IMR-90 (cell line): ENCODE measurements around the gene RAP1GAP. TPM values are rescaled to one million over a fixed set of nuclear protein-coding genes. Genes with fewer than 3 reads are reported as not detected.

Experiments
- ATAC-seq: fragments of 200-7000 bp; cut with Tn5 transposase; 2 replicates; pipeline ENCODE4 v1.9.1; 2020; ENCODE audit warnings: low read depth, mild to moderate bottlenecking, moderate library complexity
- BruUV-seq: library from RNA; stranded (reverse); fragments of 400-500 nt; replicated peaks from 2 replicates; lab custom pipeline; 2021; lab: Mats Ljungman, UMichigan
- CTCF ChIA-PET: fragments of 300-600 bp; formaldehyde crosslinking; extraction: SDS; loops from one replicate; lab custom pipeline; 2021; ENCODE audit warnings: antibody characterized with exemption; lab: Yijun Ruan, JAX
- POLR2A ChIA-PET: fragments of 300-600 bp; sonication (Branson Sonifier 250); formaldehyde crosslinking; loops from one replicate; lab custom pipeline; 2022; ENCODE audit warnings: antibody characterized with exemption; ENCODE audit not compliant: unreplicated experiment; lab: Charles Lee
- DNase-seq: peaks from one replicate; pipeline ENCODE4 v3.0.0; 2013
- H2AFZ ChIP-seq: replicated peaks from 2 replicates; pipeline ENCODE3; 2013; ENCODE audit warnings: low read length, mild to moderate bottlenecking; ENCODE audit not compliant: poor library complexity
- H2AK5ac ChIP-seq: 2 replicates; pipeline ENCODE4 v1.6.1; 2013; ENCODE audit warnings: low read depth, low read length, inconsistent platforms
- H2AK9ac ChIP-seq: replicated peaks from 2 replicates; pipeline ENCODE3; 2013; ENCODE audit warnings: mild to moderate bottlenecking, low read depth, low read length, moderate library complexity; ENCODE audit not compliant: poor library complexity
- H2BK120ac ChIP-seq: 2 replicates; pipeline ENCODE4 v1.6.1; 2013; ENCODE audit warnings: low read depth, low read length, inconsistent platforms
- H2BK15ac ChIP-seq: 3 replicates; pipeline ENCODE4 v1.6.1; 2013; ENCODE audit warnings: low read depth, low read length, inconsistent platforms
- H2BK20ac ChIP-seq: 2 replicates; pipeline ENCODE4 v1.6.1; 2013; ENCODE audit warnings: low read depth, mild to moderate bottlenecking, inconsistent platforms, low read length, moderate library complexity
- H2BK5ac ChIP-seq: 2 replicates; pipeline ENCODE4 v1.6.1; 2013; ENCODE audit warnings: mild to moderate bottlenecking, low read depth, low read length, inconsistent platforms; ENCODE audit not compliant: poor library complexity, severe bottlenecking
- H3K14ac ChIP-seq: replicated peaks from 2 replicates; pipeline ENCODE4 v1.6.1; 2013; ENCODE audit warnings: low read depth, low read length, inconsistent platforms
- H3K18ac ChIP-seq: 2 replicates; pipeline ENCODE4 v1.6.1; 2013; ENCODE audit warnings: low read depth, low read length, control low read depth
- H3K23ac ChIP-seq: 2 replicates; pipeline ENCODE4 v1.6.1; 2013; ENCODE audit warnings: low read depth, low read length, inconsistent platforms
- H3K27ac ChIP-seq: 2 replicates; pipeline ENCODE4 v1.5.1; 2013; ENCODE audit warnings: mild to moderate bottlenecking, control low read depth, low read length; ENCODE audit not compliant: insufficient read depth
- H3K27me3 ChIP-seq: 2 replicates; pipeline ENCODE4 v1.6.1; 2013; ENCODE audit warnings: low read length; ENCODE audit not compliant: control insufficient read depth, insufficient read depth
- H3K36me3 ChIP-seq: 2 replicates; pipeline ENCODE4 v1.6.1; 2013; ENCODE audit warnings: low read length, mixed read lengths; ENCODE audit not compliant: control insufficient read depth, insufficient read depth
- H3K4ac ChIP-seq: 2 replicates; pipeline ENCODE4 v1.6.1; 2013; ENCODE audit warnings: low read depth, low read length, inconsistent platforms
- H3K4me1 ChIP-seq: 2 replicates; pipeline ENCODE4 v1.6.1; 2013; ENCODE audit warnings: low read length, mixed read lengths; ENCODE audit not compliant: control insufficient read depth, insufficient read depth
- H3K4me2 ChIP-seq: 2 replicates; pipeline ENCODE4 v1.6.1; 2013; ENCODE audit warnings: low read depth, mild to moderate bottlenecking, control low read depth, low read length, moderate library complexity
- H3K4me3 ChIP-seq: 2 replicates; pipeline ENCODE4 v1.5.1; 2013; ENCODE audit warnings: low read depth, mild to moderate bottlenecking, control low read depth, low read length, moderate library complexity; ENCODE audit not compliant: insufficient read depth
- H3K56ac ChIP-seq: 2 replicates; pipeline ENCODE4 v1.6.1; 2013; ENCODE audit warnings: low read length, inconsistent platforms; ENCODE audit not compliant: insufficient read depth; ENCODE audit errors: extremely low read depth
- H3K79me1 ChIP-seq, 2 experiments: 2 replicates each; pipeline ENCODE4 v1.6.1; 2013; ENCODE audit warnings: low read length in 2 of 2, inconsistent platforms in 1 of 2, low read depth in 1 of 2
- H3K9ac ChIP-seq: 2 replicates; pipeline ENCODE4 v1.6.1; 2013; ENCODE audit warnings: low read depth, low read length, control low read depth
- H3K9me1 ChIP-seq: 2 replicates; pipeline ENCODE4 v1.6.1; 2013; ENCODE audit warnings: low read length, inconsistent platforms; ENCODE audit not compliant: insufficient read depth
- H3K9me3 ChIP-seq: 2 replicates; pipeline ENCODE4 v1.6.1; 2013; ENCODE audit warnings: low read length; ENCODE audit not compliant: control insufficient read depth, insufficient read depth
- H4K20me1 ChIP-seq: 2 replicates; pipeline ENCODE4 v1.6.1; 2013; ENCODE audit warnings: low read length, inconsistent platforms; ENCODE audit not compliant: insufficient read depth
- H4K5ac ChIP-seq: 2 replicates; pipeline ENCODE4 v1.6.1; 2013; ENCODE audit warnings: mild to moderate bottlenecking, low read depth, low read length, control low read depth
- H4K8ac ChIP-seq, 2 experiments: 2 replicates each; pipeline ENCODE4 v1.6.1; 2013; ENCODE audit warnings: low read depth in 2 of 2, low read length in 2 of 2, control low read depth in 1 of 2, inconsistent platforms in 1 of 2
- H4K91ac ChIP-seq: 2 replicates; pipeline ENCODE4 v1.6.1; 2013; ENCODE audit warnings: low read depth, low read length, inconsistent platforms; ENCODE audit not compliant: insufficient read depth
- MAFK ChIP-seq: IDR thresholded peaks from 2 replicates; pipeline ENCODE4 v1.6.1; 2012; ENCODE audit warnings: low read depth, low read length, improper control_type of control experiment
- USF2 ChIP-seq: fragments of 150-350 bp; IDR thresholded peaks from 2 replicates; pipeline ENCODE4 v1.6.1; 2017; ENCODE audit warnings: mild to moderate bottlenecking, antibody characterized with exemption, low read length, low read depth
- WGBS, 2 experiments: methylation state at CpG; one replicate each; pipeline versions ENCODE4 v1.1.5 to v1.1.7; 2013; ENCODE audit warnings: missing lambda C conversion rate in 2 of 2; ENCODE audit not compliant: insufficient read length in 1 of 2; ENCODE audit errors: extremely low coverage in 2 of 2; 5-methylcytosine and 5-hydroxymethylcytosine counted together
- dilution Hi-C: fragments of 300-500 bp; cut with HindIII; formaldehyde crosslinking; loops from one replicate; pipeline ENCODE4 v1.14.3; 2018; ENCODE audit warnings: low sequenced_read_pairs; ENCODE audit not compliant: unreplicated experiment
- in situ Hi-C: fragments of 300-500 bp; cut with MboI; formaldehyde crosslinking; loops from 3 replicates; pipeline ENCODE4 v1.14.3; 2019; ENCODE audit warnings: low sequenced_read_pairs, inconsistent platforms, mixed read lengths
- intact Hi-C: fragments of 100-400 bp; cut with micrococcal nuclease; formaldehyde crosslinking; loops from 2 replicates; pipeline ENCODE4 v1.10.0; 2022
- polyA plus RNA-seq, 3 experiments: library from polyadenylated mRNA; depleted of rRNA; stranded (reverse); fragments of >200 nt; gene quantifications; 2 replicates each; pipeline ENCODE4 v1.2.3, GENCODE V29; 2012; ENCODE audit warnings: low replicate concordance in 1 of 3
- total RNA-seq: library from RNA; depleted of rRNA; stranded (reverse); fragments of >200 nt; gene quantifications from 2 replicates; pipeline ENCODE4 v1.2.3, GENCODE V29; 2012

The RAP1GAP gene
- total and polyA plus RNA-seq, 2 of the 4 experiments (the other 2 are of a cell fraction): under 0.01 to 0.10 TPM

GRCh38 chr1:21584096-21584495, 85.1 kb downstream of the RAP1GAP start:
- H3K4me2 ChIP-seq: no peak overlapping the region
- H3K27ac ChIP-seq: no peak overlapping the region
- ATAC-seq (no peak), DNase-seq (no peak)
- H4K20me1 ChIP-seq: no peaks in the 10 kb centered on the region
- H2AK5ac ChIP-seq: no peak overlapping the region
- no peak overlapping the region for H2AFZ ChIP-seq
- no peak overlapping the region for H2BK120ac ChIP-seq
- no TSS peak for BruUV-seq
- no peaks in the 10 kb centered on the region for H3K79me1 ChIP-seq
- no peak overlapping the region for H3K9ac ChIP-seq
- H2BK15ac ChIP-seq: no peak overlapping the region; the same call in 2 of the 3 replicates
- dilution Hi-C loops: no loop called here
- H3K27me3 ChIP-seq: peaks cover 10% of the 10 kb centered on the region; the same call in 1 of the 2 replicates
- no peaks in the 10 kb centered on the region for H3K9me3 ChIP-seq
- H3K14ac ChIP-seq: no peak overlapping the region
- peaks cover 2% of the 10 kb centered on the region; the same call in 1 of the 2 replicates for H3K9me1 ChIP-seq
- in situ Hi-C loops: no loop called here
- no peak overlapping the region for H2BK20ac ChIP-seq
- ChIA-PET POLR2A (no interaction called here), CTCF (no interaction called here)
- intact Hi-C loops: no loop called here
- H3K4me3 ChIP-seq: no peak overlapping the region
- no peak overlapping the region for H4K8ac ChIP-seq
- H3K4ac ChIP-seq: no peak overlapping the region
- no peak overlapping the region for H3K56ac ChIP-seq
- no peak overlapping the region for H4K91ac ChIP-seq
- H2AK9ac ChIP-seq: no peak overlapping the region
- no peak for TF ChIP-seq USF2
- TF ChIP-seq MAFK: no peak
- H3K18ac ChIP-seq: no peak overlapping the region
- H4K5ac ChIP-seq: no peak overlapping the region
- H2BK5ac ChIP-seq: no peak overlapping the region
- no CpG with 5 or more reads among the region's 10 CpGs for WGBS, 2 experiments
- no peak overlapping the region for H3K23ac ChIP-seq
- peaks cover 7% of the 10 kb centered on the region for H3K4me1 ChIP-seq
- no peaks in the 10 kb centered on the region for H3K36me3 ChIP-seq
